ENCODE data around the gene TEX264.

DNA sequence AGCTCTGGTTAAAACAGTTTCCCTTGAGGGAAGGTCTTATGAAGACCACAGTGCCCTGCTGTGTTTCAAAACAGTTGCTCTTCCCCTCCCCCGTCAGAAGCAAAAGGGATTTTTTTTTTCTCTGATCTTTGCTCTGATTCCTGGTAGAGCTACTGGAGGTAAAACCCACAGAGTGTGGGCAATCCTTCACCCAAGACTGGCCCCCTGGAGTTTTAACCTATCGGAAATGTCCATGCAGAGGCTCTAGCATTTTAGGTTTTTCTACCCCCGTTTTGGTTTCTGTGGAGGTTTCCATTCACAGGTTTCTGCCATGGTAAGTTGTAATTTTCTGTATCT is 63.5 kb downstream of the TEX264 start:
- TF ChIP-seq, protein P1, sequence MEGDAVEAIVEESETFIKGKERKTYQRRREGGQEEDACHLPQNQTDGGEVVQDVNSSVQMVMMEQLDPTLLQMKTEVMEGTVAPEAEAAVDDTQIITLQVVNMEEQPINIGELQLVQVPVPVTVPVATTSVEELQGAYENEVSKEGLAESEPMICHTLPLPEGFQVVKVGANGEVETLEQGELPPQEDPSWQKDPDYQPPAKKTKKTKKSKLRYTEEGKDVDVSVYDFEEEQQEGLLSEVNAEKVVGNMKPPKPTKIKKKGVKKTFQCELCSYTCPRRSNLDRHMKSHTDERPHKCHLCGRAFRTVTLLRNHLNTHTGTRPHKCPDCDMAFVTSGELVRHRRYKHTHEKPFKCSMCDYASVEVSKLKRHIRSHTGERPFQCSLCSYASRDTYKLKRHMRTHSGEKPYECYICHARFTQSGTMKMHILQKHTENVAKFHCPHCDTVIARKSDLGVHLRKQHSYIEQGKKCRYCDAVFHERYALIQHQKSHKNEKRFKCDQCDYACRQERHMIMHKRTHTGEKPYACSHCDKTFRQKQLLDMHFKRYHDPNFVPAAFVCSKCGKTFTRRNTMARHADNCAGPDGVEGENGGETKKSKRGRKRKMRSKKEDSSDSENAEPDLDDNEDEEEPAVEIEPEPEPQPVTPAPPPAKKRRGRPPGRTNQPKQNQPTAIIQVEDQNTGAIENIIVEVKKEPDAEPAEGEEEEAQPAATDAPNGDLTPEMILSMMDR (IDR thresholded peaks at IDR 0.05), result no peak
- no peak for TF ChIP-seq POLR2AphosphoS5 (IDR thresholded peaks at IDR 0.05)
